IPS-NIHi11 (cell line): Measurements from ENCODE around the gene METTL18.
"Not testable (repeated sequence)": the region's sequence is repeated elsewhere in the genome, so short reads cannot be mapped to it uniquely, and the experiment has no call there.

ENCODE experiments used
- DNase-seq: peaks from one replicate; pipeline ENCODE4 v3.0.0; 2012; ENCODE audit warnings: mixed read lengths, low spot score

Gene METTL18

GRCh38 chr1:169794530-169795416, at the start of gene METTL18:
METTL18 (minus strand) TSS chr1:169794907; CDS start chr1:169793695, 1,212 bp downstream.
- peak; percentile 90 for DNase-seq

GRCh38 chr1:169838942-169839341, 44.2 kb upstream of the METTL18 start:
- DNase-seq: no peak

- no peak for DNase-seq
Observed at GRCh38 chr1:169836198-169836597, 41.5 kb upstream of the METTL18 start.

GRCh38 chr1:169835647-169836046, 40.9 kb upstream of the METTL18 start:
- DNase-seq: no peak

GRCh38 chr1:169834869-169835268, 40.2 kb upstream of the METTL18 start:
- DNase-seq: no peak

- no peak for DNase-seq
Observed at GRCh38 chr1:169833179-169833901, 38.6 kb upstream of the METTL18 start.

- no peak for DNase-seq
Observed at GRCh38 chr1:169829671-169830070, 35.0 kb upstream of the METTL18 start.

- no peak for DNase-seq
Observed at GRCh38 chr1:169824153-169824552, 29.4 kb upstream of the METTL18 start.

- no peak for DNase-seq
Observed at GRCh38 chr1:169821500-169821899, 26.8 kb upstream of the METTL18 start.

GRCh38 chr1:169816617-169817016, 21.9 kb upstream of the METTL18 start:
- DNase-seq: no peak

- no peak for DNase-seq
Observed at GRCh38 chr1:169814265-169814664, 19.6 kb upstream of the METTL18 start.

- DNase-seq: no peak
Observed at GRCh38 chr1:169812131-169812530, 17.4 kb upstream of the METTL18 start.

- not testable (repeated sequence) for DNase-seq
Observed at GRCh38 chr1:169811418-169812035, 16.8 kb upstream of the METTL18 start.

GRCh38 chr1:169809370-169810095, 14.8 kb upstream of the METTL18 start:
- DNase-seq: peak; percentile 24

- no peak for DNase-seq
Observed at GRCh38 chr1:169804941-169805340, 10.2 kb upstream of the METTL18 start.

- no peak for DNase-seq
Observed at GRCh38 chr1:169802888-169803287, 8.2 kb upstream of the METTL18 start.

GRCh38 chr1:169797281-169797680, 2.6 kb upstream of the METTL18 start:
- no peak for DNase-seq

GRCh38 chr1:169796274-169796810, 1.6 kb upstream of the METTL18 start:
- no peak for DNase-seq

GRCh38 chr1:169795687-169796086, 980 bp upstream of the METTL18 start:
- no peak for DNase-seq

GRCh38 chr1:169793730-169794129, 977 bp downstream of the METTL18 start:
- no peak for DNase-seq

GRCh38 chr1:169788402-169788801, 6.3 kb downstream of the METTL18 start:
- no peak for DNase-seq

GRCh38 chr1:169786974-169787373, 7.7 kb downstream of the METTL18 start:
- no peak for DNase-seq
